GM19043 (cell line): ENCODE measurements around the gene CPLX3.

Experiments
- ATAC-seq: cut with Tn5 transposase; IDR thresholded peaks from one replicate; pipeline ENCODE4 v1.9.1; 2021; ENCODE audit warnings: low read depth; ENCODE audit not compliant: unreplicated experiment

CPLX3 gene

DNA sequence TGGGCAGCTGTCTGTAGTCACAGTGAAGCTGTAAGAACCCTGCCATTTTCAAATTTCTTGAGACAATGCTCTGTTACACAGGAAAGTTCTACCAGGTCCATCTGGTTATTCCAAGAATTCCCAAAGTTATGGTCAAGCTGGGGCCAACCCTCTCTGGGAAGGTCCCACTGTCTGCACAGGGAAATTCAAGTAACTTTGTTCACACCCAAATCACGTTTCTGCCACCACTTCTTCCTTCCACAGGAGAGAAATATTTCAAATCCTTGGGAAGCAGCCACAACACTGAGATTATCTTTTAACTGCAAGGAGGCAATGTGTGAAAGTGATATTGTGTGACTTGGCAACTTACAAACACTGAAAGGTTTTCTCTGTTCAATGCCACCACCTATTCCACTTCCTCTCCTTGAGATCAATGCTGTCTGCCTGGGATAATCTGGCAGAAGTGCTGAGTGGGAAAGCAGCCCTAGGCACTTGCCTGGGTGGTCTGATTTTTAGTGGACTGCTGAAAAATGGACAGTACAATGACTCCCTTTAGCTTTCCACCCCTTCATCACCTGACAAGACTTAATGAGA, 41.1 kb downstream of the CPLX3 start:
- ATAC-seq: no peak

- no peak for ATAC-seq
Observed at GRCh38 chr15:74868059-74868458, 41.6 kb downstream of the CPLX3 start.

- ATAC-seq: no peak
Observed at GRCh38 chr15:74869372-74869725, 42.9 kb downstream of the CPLX3 start.

GRCh38 chr15:74869726-74870407, 43.4 kb downstream of the CPLX3 start:
- ATAC-seq: peak; percentile 66

DNA sequence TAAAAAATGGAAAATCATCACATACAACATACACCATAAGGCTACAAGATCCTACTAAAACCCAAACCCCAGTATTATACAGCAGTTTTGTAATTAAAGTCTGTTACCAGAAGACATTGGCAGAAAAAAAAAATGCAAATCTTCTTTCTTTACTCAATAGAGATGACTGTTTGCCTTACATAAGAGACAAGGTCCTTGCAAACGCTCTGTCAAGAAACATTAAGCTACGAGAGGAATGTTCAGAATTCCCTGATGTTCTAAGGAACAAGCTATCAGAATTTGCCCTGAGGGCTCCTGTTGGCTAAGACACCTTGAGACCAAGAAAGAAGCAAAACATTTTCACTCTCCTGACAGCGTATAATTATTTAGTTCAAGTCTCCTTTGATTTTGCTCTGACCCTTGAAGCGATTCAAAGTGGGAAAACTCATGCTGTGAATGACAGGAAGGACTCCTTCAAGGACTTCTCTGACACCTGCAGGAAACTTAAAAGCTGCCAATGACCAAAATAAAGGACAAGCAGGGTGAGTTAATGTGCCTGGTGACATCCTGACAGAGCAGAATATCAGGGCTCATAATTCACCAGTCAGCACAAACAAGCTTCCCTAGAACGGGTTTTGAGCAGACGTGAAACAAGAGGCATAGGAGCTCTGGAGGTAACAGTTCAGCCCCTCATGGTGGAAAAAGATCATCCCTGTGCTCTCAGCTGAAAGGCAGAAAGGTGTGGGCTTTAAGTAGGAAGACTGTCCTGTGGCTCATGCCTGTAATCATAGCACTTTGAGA, 44.2 kb downstream of the CPLX3 start:
- ATAC-seq: no peak

DNA sequence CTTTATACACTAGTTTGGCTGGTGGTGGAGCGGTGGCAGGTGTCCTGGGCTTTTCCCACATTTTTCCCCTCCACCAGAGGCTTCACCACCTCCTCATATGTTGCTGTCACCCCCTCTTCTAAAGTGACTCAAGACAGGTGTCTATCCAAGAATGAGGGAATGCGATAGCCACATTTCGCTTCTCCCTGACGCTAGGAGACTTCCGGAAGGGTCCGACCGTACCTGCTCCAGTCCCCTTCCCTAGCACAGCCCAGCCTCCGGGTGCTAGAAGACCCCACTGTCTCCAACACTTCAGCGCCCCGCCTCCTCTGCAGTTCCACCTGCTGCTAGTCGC, 46.2 kb downstream of the CPLX3 start:
- no peak for ATAC-seq

DNA sequence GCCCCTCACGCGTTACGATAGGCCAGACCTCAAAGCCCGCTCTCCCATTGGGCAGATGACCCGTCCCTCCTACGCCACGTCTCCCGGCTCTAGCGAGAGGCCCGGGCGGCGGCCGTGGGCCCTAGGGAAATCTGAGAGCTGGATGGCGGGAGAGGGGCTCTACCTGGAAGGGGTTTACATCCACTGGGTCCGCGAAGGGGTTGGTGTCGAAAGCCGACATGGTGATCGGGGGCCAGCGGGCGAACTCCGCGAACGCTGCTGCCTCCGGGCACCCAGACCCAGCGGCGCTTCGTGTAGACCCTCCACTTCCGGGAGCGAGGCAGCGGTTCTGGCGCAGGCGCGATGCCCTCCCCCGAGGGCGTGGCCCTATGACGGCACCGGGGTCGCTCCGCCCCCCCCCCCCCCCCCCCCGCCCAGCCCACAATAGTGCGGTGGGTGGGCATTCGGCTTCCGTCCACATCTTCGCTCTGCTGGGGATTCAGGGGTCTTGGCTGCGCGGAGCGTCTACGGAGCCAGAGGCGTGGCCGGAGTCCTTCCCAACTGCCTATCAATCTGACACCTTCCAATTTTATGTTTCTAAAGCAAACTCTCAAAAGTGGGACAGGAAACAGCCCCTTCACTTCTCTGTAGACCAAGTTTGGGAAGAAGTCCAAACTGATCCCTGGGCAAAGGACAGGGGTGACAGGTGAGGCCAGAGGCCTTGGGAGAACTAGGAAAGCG, 46.8 kb downstream of the CPLX3 start, which contains the start of gene SCAMP2:
TSS of gene SCAMP2 (minus strand) at position 330 of the 720 bp plus-strand sequence. CDS start at position 220, 110 bp downstream.
- ATAC-seq: peak; percentile 68

DNA sequence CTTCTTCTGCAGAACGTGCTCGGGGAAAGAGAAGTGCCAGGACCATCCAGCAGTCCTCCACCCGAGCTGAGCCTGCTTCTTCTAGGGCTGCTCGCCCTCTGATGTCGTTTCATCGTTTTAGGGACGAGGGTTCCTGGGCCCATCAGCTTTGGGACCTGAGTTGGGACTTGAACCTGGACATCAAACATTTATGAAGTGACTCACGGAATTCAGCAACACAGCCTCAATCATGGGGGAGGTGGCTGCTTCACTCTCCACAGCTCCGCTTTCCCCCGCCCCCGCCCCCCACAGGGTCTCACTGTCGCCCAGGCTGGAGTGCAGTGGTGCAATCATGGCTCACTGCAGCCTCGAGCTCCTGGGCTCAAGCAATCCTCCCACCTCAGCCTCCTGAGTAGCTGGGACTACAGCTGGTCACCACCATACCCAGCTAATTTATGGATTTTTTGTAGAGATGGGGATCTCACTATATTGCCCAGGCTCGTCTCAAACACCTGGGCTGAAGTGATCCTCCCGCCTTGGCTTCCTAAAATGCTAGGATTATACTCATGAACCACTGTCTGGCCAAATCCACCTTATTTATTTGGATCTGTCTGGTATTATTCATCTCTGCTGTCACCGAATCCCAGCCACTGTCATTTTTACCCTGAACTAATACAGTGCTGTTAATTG, 47.5 kb downstream of the CPLX3 start:
- ATAC-seq: no peak

- ATAC-seq: no peak
Observed at GRCh38 chr15:74878273-74878672, 51.8 kb downstream of the CPLX3 start.
